HepG2 (cell line): ENCODE measurements around the gene ARPP19. TPM values are rescaled to one million over a fixed set of nuclear protein-coding genes. Genes with fewer than 3 reads are reported as not detected.

Experiments used
- ATAC-seq: fragments of 200-7000 bp; cut with Tn5 transposase; 3 replicates; pipeline ENCODE4 v1.9.1; 2020; ENCODE audit warnings: mild to moderate bottlenecking, moderate library complexity
- BruUV-seq: library from RNA; stranded (reverse); fragments of 400-500 nt; replicated peaks from 2 replicates; lab custom pipeline; 2021; lab: Mats Ljungman, UMichigan
- CTCF ChIA-PET: fragments of 300-600 bp; formaldehyde crosslinking; extraction: SDS; loops from one replicate; lab custom pipeline; 2021; ENCODE audit warnings: low total read pairs, inconsistent platforms, low intra/inter-chr PET ratio; lab: Yijun Ruan, JAX
- POLR2A ChIA-PET: fragments of 350-600 bp; sonication (Branson Sonifier 250); formaldehyde crosslinking; loops from one replicate; lab custom pipeline; 2020; ENCODE audit warnings: antibody characterized with exemption, inconsistent platforms; lab: Yijun Ruan, JAX
- DNase-seq: peaks from one replicate; pipeline ENCODE4 v3.0.0-alpha.2; 2015; ENCODE audit warnings: low spot score
- FAIRE-seq: peaks from 3 replicates; lab custom pipeline; 2011; peaks lifted over from hg19 to GRCh38; lab: Jason Lieb, UNC
- H2AFZ ChIP-seq: one replicate; pipeline ENCODE4 v1.6.1; 2011; ENCODE audit warnings: low read length, inconsistent platforms
- H3K27ac ChIP-seq: fragments of 300-600 bp; 3 replicates; pipeline ENCODE4 v1.8.0; 2011; ENCODE audit warnings: mixed run types, mild to moderate bottlenecking, mixed read lengths, low read length, inconsistent platforms; ENCODE audit not compliant: insufficient read depth; ENCODE audit errors: extremely low read length
- H3K27me3 ChIP-seq, 2 experiments: fragments of 200-600 bp in 1 of 2; 2 replicates in 1 of 2; 3 replicates in 1 of 2; pipeline versions ENCODE4 v1.6.0 to v1.8.0; 2011; ENCODE audit warnings: low read length in 2 of 2, mild to moderate bottlenecking in 2 of 2, moderate library complexity in 2 of 2, inconsistent platforms in 1 of 2; ENCODE audit not compliant: insufficient read depth in 2 of 2, control insufficient read depth in 1 of 2
- H3K36me3 ChIP-seq, 2 experiments: fragments of 200-600 bp in 1 of 2; replicated peaks in 1 of 2; 2 replicates in 1 of 2; 3 replicates in 1 of 2; pipeline versions ENCODE4 v1.5.1 to v1.8.0; 2011; ENCODE audit warnings: low read length in 2 of 2, inconsistent platforms in 1 of 2; ENCODE audit not compliant: insufficient read depth in 2 of 2, control insufficient read depth in 1 of 2
- H3K4me1 ChIP-seq: 2 replicates; pipeline ENCODE4 v1.5.1; 2012; ENCODE audit warnings: low read length, inconsistent platforms; ENCODE audit not compliant: insufficient read depth
- H3K4me2 ChIP-seq: 2 replicates; pipeline ENCODE4 v1.6.0; 2011; ENCODE audit warnings: low read depth, low read length, inconsistent platforms
- H3K4me3 ChIP-seq, 3 experiments: fragments of 200-600 bp in 1 of 3; sonication (generic), shearing (Covaris generic) in 1 of 3; replicated peaks in 1 of 3; 2 replicates each; pipeline ENCODE4 v1.5.1; 2011 to 2016; ENCODE audit warnings: low read length in 3 of 3, inconsistent platforms in 2 of 3, low read depth in 2 of 3, mild to moderate bottlenecking in 2 of 3, control low read depth in 1 of 3, mixed read lengths in 1 of 3; ENCODE audit not compliant: insufficient read depth in 1 of 3
- H3K79me2 ChIP-seq: one replicate; pipeline ENCODE4 v1.6.1; 2011; ENCODE audit warnings: low read length, inconsistent platforms; ENCODE audit not compliant: insufficient read depth
- H3K9ac ChIP-seq: 2 replicates; pipeline ENCODE4 v1.6.0; 2011; ENCODE audit warnings: mild to moderate bottlenecking, low read depth, low read length, inconsistent platforms; ENCODE audit not compliant: insufficient read depth
- H3K9me3 ChIP-seq: 2 replicates; pipeline ENCODE4 v1.5.1; 2012; ENCODE audit warnings: mild to moderate bottlenecking, low read length
- H4K20me1 ChIP-seq: 2 replicates; pipeline ENCODE4 v1.6.0; 2011; ENCODE audit warnings: inconsistent platforms, mild to moderate bottlenecking, low read length, moderate library complexity; ENCODE audit not compliant: insufficient read depth
- CBFB ChIP-seq: sonication (generic); formaldehyde crosslinking; IDR thresholded peaks from 2 replicates; pipeline ENCODE4 v1.4.0; 2020; ENCODE audit warnings: missing genetic modification reagents
- CC2D1A ChIP-seq: sonication (generic); formaldehyde crosslinking; IDR thresholded peaks from 2 replicates; pipeline ENCODE4 v1.8.1; 2023; ENCODE audit warnings: mild to moderate bottlenecking, missing genetic modification reagents
- FLYWCH1 ChIP-seq: sonication (generic); formaldehyde crosslinking; IDR thresholded peaks from 2 replicates; pipeline ENCODE4 v1.8.1; 2023; ENCODE audit warnings: mild to moderate bottlenecking, missing genetic modification reagents
- GTF2F1 ChIP-seq: fragments of 150-350 bp; IDR thresholded peaks from 2 replicates; pipeline ENCODE4 v1.6.1; 2014; ENCODE audit warnings: low read length
- NFE2 ChIP-seq: sonication (generic); formaldehyde crosslinking; IDR thresholded peaks from 2 replicates; pipeline ENCODE4 v1.4.0; 2020; ENCODE audit warnings: missing genetic modification reagents
- ZFP36L1 ChIP-seq: sonication (generic); formaldehyde crosslinking; IDR thresholded peaks from 2 replicates; pipeline ENCODE4 v1.8.0; 2022; ENCODE audit warnings: mild to moderate bottlenecking, missing genetic modification reagents, moderate library complexity
- ZFP82 ChIP-seq: sonication (generic); formaldehyde crosslinking; IDR thresholded peaks from 2 replicates; pipeline ENCODE4 v1.5.1; 2020; ENCODE audit warnings: mild to moderate bottlenecking, missing genetic modification reagents, borderline replicate concordance
- ZNF143 ChIP-seq: sonication (generic); formaldehyde crosslinking; IDR thresholded peaks from 2 replicates; pipeline ENCODE4 v1.4.0; 2020; ENCODE audit warnings: missing genetic modification reagents
- ZNF18 ChIP-seq: sonication (generic); formaldehyde crosslinking; IDR thresholded peaks from 2 replicates; pipeline ENCODE4 v1.8.0; 2022; ENCODE audit warnings: mild to moderate bottlenecking, missing genetic modification reagents; ENCODE audit not compliant: insufficient replicate concordance
- ZNF234 ChIP-seq: sonication (generic); formaldehyde crosslinking; conservative IDR thresholded peaks from 2 replicates; pipeline ENCODE4 v1.5.1; 2020; ENCODE audit warnings: mild to moderate bottlenecking, missing genetic modification reagents
- ZNF260 ChIP-seq: sonication (generic); formaldehyde crosslinking; IDR thresholded peaks from 2 replicates; pipeline ENCODE4 v1.4.0; 2020; ENCODE audit warnings: missing genetic modification reagents, low read depth, mild to moderate bottlenecking, borderline replicate concordance
- ZNF564 ChIP-seq: sonication (generic); formaldehyde crosslinking; IDR thresholded peaks from 2 replicates; pipeline ENCODE4 v1.8.1; 2023; ENCODE audit warnings: mild to moderate bottlenecking, missing genetic modification reagents
- ZNF674 ChIP-seq: sonication (generic); formaldehyde crosslinking; IDR thresholded peaks from 2 replicates; pipeline ENCODE4 v1.5.0; 2020; ENCODE audit warnings: low read depth, mild to moderate bottlenecking, missing genetic modification reagents
- WGBS: methylation state at CpG from one replicate; pipeline ENCODE4 v1.1.6; 2017; ENCODE audit warnings: low lambda C conversion rate; 5-methylcytosine and 5-hydroxymethylcytosine counted together
- in situ Hi-C: cut with HindIII; loops from 2 replicates; pipeline ENCODE4 v1.10.0; 2017; ENCODE audit warnings: low pct_unique_long_range_greater_than_20kb; ENCODE audit not compliant: extremely low pct_ligation_motif_present
- intact Hi-C: fragments of 100-400 bp; cut with micrococcal nuclease; formaldehyde crosslinking; loops from one replicate; pipeline ENCODE4 v1.10.0; 2022; ENCODE audit not compliant: unreplicated experiment
- polyA plus RNA-seq, 8 experiments: library from polyadenylated mRNA; depleted of rRNA in 3 of 8; stranded (reverse) in 7 of 8; unstranded in 1 of 8; fragments of >200 nt; fragmentation: Illumina TruSeq in 4 of 8; extraction: Trizol in 4 of 8; gene quantifications; 2 replicates each; pipeline versions ENCODE4 v1.2.1 to v1.2.3, GENCODE V29; 2011 to 2016; ENCODE audit warnings: low read depth in 4 of 8, missing spikeins in 1 of 8, mixed read lengths in 1 of 8; ENCODE audit not compliant: insufficient read depth in 1 of 8
- total RNA-seq, 5 experiments: library from RNA; depleted of rRNA; stranded (reverse); fragments of >200 nt; fragmentation: Illumina TruSeq; extraction: Trizol; gene quantifications; 2 replicates each; pipeline ENCODE4 v1.2.3, GENCODE V29; 2016; ENCODE audit warnings: low read depth in 1 of 5
- TF ChIP-seq, protein P1 (sequence below): sonication (generic); formaldehyde crosslinking; IDR thresholded peaks from 2 replicates; pipeline ENCODE4 v1.5.1; 2020; ENCODE audit warnings: mild to moderate bottlenecking, missing genetic modification reagents, moderate library complexity
- TF ChIP-seq, protein P2 (sequence below): fragments of 450-650 bp; IDR thresholded peaks from 2 replicates; pipeline ENCODE4 v1.6.1; 2017
- TF ChIP-seq, protein P3 (sequence below): sonication (generic); formaldehyde crosslinking; IDR thresholded peaks from 2 replicates; pipeline ENCODE4 v1.5.0; 2020; ENCODE audit warnings: missing genetic modification reagents
- TF ChIP-seq, protein P4 (sequence below): IDR thresholded peaks from 2 replicates; pipeline ENCODE4 v1.6.1; 2016; ENCODE audit warnings: missing genetic modification reagents, missing compliant biosample characterization

Gene ARPP19
- total and polyA plus RNA-seq, 2 of the 13 experiments (the other 11 are each of a cell fraction or from before 2014, with no cell fraction given): 70.8 to 123 TPM

DNA sequence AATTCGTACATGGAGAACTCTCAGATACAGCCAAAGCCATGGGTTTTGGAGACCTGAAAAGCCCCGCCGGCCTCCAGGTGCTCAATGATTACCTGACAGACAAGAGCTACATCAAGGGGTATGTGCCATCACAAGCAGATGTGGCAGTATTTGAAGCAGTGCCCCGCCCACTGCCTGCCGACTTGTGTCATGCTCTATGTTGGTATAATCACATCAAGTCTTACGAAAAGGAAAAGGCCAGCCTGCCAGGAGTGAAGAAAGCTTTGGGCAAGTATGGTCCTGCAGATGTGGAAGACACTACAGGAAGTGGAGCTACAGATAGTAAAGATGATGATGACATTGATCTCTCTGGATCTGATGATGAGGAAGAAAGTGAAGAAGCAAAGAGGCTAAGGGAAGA lies 63.7 kb downstream of the ARPP19 start:
- ChIA-PET POLR2A (no interaction called here), CTCF (no interaction called here)
- ATAC-seq (no peak), DNase-seq (no peak), FAIRE-seq (no peak)
- no peaks in the 10 kb centered on the region for H3K4me1 ChIP-seq
- H3K4me3 ChIP-seq: no peak overlapping the region
- in situ Hi-C loops: no loop called here
- H2AFZ ChIP-seq: no peak overlapping the region
- BruUV-seq: no TSS peak
- H3K4me2 ChIP-seq: no peak overlapping the region
- no peaks in the 10 kb centered on the region for H3K9me3 ChIP-seq
- no peaks in the 10 kb centered on the region for H3K27me3 ChIP-seq
- no peak overlapping the region for H3K27ac ChIP-seq
- H3K9ac ChIP-seq: no peak overlapping the region
- WGBS: 46% methylated on average over 6 of the region's 6 CpGs
- TF ChIP-seq ZNF234 (CRISPR knock-in tag) (no peak), ZNF18 (CRISPR knock-in tag) (no peak), CBFB (no peak), NFE2 (CRISPR knock-in tag) (no peak), ZNF260 (CRISPR knock-in tag) (no peak), ZNF143 (CRISPR knock-in tag) (no peak), ZNF674 (CRISPR knock-in tag) (no peak), ZFP36L1 (CRISPR knock-in tag) (no peak), GTF2F1 (no peak), ZNF564 (CRISPR knock-in tag) (no peak), CC2D1A (CRISPR knock-in tag) (no peak), FLYWCH1 (CRISPR knock-in tag) (no peak), ZFP82 (CRISPR knock-in tag) (no peak)
- TF ChIP-seq, protein P1, sequence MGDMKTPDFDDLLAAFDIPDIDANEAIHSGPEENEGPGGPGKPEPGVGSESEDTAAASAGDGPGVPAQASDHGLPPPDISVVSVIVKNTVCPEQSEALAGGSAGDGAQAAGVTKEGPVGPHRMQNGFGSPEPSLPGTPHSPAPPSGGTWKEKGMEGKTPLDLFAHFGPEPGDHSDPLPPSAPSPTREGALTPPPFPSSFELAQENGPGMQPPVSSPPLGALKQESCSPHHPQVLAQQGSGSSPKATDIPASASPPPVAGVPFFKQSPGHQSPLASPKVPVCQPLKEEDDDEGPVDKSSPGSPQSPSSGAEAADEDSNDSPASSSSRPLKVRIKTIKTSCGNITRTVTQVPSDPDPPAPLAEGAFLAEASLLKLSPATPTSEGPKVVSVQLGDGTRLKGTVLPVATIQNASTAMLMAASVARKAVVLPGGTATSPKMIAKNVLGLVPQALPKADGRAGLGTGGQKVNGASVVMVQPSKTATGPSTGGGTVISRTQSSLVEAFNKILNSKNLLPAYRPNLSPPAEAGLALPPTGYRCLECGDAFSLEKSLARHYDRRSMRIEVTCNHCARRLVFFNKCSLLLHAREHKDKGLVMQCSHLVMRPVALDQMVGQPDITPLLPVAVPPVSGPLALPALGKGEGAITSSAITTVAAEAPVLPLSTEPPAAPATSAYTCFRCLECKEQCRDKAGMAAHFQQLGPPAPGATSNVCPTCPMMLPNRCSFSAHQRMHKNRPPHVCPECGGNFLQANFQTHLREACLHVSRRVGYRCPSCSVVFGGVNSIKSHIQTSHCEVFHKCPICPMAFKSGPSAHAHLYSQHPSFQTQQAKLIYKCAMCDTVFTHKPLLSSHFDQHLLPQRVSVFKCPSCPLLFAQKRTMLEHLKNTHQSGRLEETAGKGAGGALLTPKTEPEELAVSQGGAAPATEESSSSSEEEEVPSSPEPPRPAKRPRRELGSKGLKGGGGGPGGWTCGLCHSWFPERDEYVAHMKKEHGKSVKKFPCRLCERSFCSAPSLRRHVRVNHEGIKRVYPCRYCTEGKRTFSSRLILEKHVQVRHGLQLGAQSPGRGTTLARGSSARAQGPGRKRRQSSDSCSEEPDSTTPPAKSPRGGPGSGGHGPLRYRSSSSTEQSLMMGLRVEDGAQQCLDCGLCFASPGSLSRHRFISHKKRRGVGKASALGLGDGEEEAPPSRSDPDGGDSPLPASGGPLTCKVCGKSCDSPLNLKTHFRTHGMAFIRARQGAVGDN (CRISPR knock-in tag): no peak
- TF ChIP-seq, protein P2, sequence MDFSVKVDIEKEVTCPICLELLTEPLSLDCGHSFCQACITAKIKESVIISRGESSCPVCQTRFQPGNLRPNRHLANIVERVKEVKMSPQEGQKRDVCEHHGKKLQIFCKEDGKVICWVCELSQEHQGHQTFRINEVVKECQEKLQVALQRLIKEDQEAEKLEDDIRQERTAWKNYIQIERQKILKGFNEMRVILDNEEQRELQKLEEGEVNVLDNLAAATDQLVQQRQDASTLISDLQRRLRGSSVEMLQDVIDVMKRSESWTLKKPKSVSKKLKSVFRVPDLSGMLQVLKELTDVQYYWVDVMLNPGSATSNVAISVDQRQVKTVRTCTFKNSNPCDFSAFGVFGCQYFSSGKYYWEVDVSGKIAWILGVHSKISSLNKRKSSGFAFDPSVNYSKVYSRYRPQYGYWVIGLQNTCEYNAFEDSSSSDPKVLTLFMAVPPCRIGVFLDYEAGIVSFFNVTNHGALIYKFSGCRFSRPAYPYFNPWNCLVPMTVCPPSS: no peak
- TF ChIP-seq, protein P3, sequence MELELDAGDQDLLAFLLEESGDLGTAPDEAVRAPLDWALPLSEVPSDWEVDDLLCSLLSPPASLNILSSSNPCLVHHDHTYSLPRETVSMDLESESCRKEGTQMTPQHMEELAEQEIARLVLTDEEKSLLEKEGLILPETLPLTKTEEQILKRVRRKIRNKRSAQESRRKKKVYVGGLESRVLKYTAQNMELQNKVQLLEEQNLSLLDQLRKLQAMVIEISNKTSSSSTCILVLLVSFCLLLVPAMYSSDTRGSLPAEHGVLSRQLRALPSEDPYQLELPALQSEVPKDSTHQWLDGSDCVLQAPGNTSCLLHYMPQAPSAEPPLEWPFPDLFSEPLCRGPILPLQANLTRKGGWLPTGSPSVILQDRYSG: no peak
- TF ChIP-seq, protein P4, sequence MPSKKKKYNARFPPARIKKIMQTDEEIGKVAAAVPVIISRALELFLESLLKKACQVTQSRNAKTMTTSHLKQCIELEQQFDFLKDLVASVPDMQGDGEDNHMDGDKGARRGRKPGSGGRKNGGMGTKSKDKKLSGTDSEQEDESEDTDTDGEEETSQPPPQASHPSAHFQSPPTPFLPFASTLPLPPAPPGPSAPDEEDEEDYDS: no peak
- no peaks in the 10 kb centered on the region for H4K20me1 ChIP-seq
- intact Hi-C loops: no loop called here
- H3K79me2 ChIP-seq: no peaks in the 10 kb centered on the region
- H3K36me3 ChIP-seq: no peaks in the 10 kb centered on the region
